Liver (tissue), 9 donors: ENCODE measurements around the gene NUB1. TPM values are rescaled to one million over a fixed set of nuclear protein-coding genes. Genes with fewer than 3 reads are reported as not detected.

Source experiments
- DNase-seq: peaks from one replicate; pipeline ENCODE4 v3.0.0-alpha.2; 2017; ENCODE audit warnings: low spot score
- H3K27ac ChIP-seq, 2 donors: one replicate each; pipeline ENCODE4 v1.7.0; 2013; ENCODE audit warnings: inconsistent platforms in 2 of 2, low read length in 2 of 2, control low read depth in 1 of 2, low read depth in 1 of 2, mild to moderate bottlenecking in 1 of 2
- H3K27me3 ChIP-seq, 4 donors: one replicate each; pipeline versions ENCODE4 v1.6.1 to v1.7.0; 2013; ENCODE audit warnings: low read length in 3 of 4, inconsistent platforms in 1 of 4, mild to moderate bottlenecking in 1 of 4, moderate library complexity in 1 of 4; ENCODE audit not compliant: control insufficient read depth in 4 of 4, insufficient read depth in 4 of 4
- H3K36me3 ChIP-seq, 4 donors: one replicate each; pipeline versions ENCODE4 v1.6.1 to v1.7.0; 2013; ENCODE audit warnings: low read length in 3 of 4, mild to moderate bottlenecking in 3 of 4, low read depth in 1 of 4, moderate library complexity in 1 of 4; ENCODE audit not compliant: control insufficient read depth in 4 of 4, insufficient read depth in 3 of 4
- H3K4me1 ChIP-seq, 4 donors: one replicate each; pipeline versions ENCODE4 v1.6.1 to v1.7.0; 2013; ENCODE audit warnings: low read length in 3 of 4, mild to moderate bottlenecking in 3 of 4, moderate library complexity in 1 of 4; ENCODE audit not compliant: control insufficient read depth in 4 of 4, insufficient read depth in 4 of 4
- H3K4me3 ChIP-seq, 3 donors: one replicate each; pipeline versions ENCODE4 v1.6.1 to v1.7.0; 2013; ENCODE audit warnings: low read length in 3 of 3, control low read depth in 1 of 3, low read depth in 1 of 3, mild to moderate bottlenecking in 1 of 3
- H3K9ac ChIP-seq, 2 donors: one replicate each; pipeline ENCODE4 v1.7.0; 2013; ENCODE audit warnings: low read length in 2 of 2, mild to moderate bottlenecking in 2 of 2, moderate library complexity in 2 of 2, control low read depth in 1 of 2, low read depth in 1 of 2
- H3K9me3 ChIP-seq, 4 donors: one replicate each; pipeline versions ENCODE4 v1.6.1 to v1.7.0; 2013; ENCODE audit warnings: low read length in 3 of 4; ENCODE audit not compliant: control insufficient read depth in 4 of 4
- ATF3 ChIP-seq: IDR thresholded peaks from 2 replicates; pipeline ENCODE4 v1.6.1; 2016; ENCODE audit warnings: antibody characterized with exemption
- EGR1 ChIP-seq, 2 donors: IDR thresholded peaks; 2 replicates each; pipeline ENCODE4 v1.6.1; 2016 to 2018; ENCODE audit warnings: antibody characterized with exemption in 2 of 2, low read depth in 2 of 2
- FOXA1 ChIP-seq: IDR thresholded peaks from 2 replicates; pipeline ENCODE4 v1.6.1; 2016; ENCODE audit warnings: antibody characterized with exemption
- FOXA2 ChIP-seq: IDR thresholded peaks from 2 replicates; pipeline ENCODE4 v1.6.1; 2016; ENCODE audit warnings: antibody characterized with exemption
- GABPA ChIP-seq, 2 donors: IDR thresholded peaks in 1 of 2; conservative IDR thresholded peaks in 1 of 2; 2 replicates each; pipeline ENCODE4 v1.6.1; 2016; ENCODE audit warnings: antibody characterized with exemption in 2 of 2, mild to moderate bottlenecking in 1 of 2, moderate library complexity in 1 of 2
- HNF4G ChIP-seq: IDR thresholded peaks from 2 replicates; pipeline ENCODE4 v1.6.1; 2016; ENCODE audit warnings: antibody characterized with exemption
- JUND ChIP-seq, 2 donors: IDR thresholded peaks; 2 replicates each; pipeline ENCODE4 v1.6.1; 2016; ENCODE audit warnings: antibody characterized with exemption in 2 of 2
- MAX ChIP-seq: IDR thresholded peaks from 2 replicates; pipeline ENCODE4 v1.6.1; 2016; ENCODE audit warnings: antibody characterized with exemption
- NR2F2 ChIP-seq: IDR thresholded peaks from 2 replicates; pipeline ENCODE4 v1.6.1; 2016; ENCODE audit warnings: antibody characterized with exemption
- RAD21 ChIP-seq, 2 donors: IDR thresholded peaks; 2 replicates each; pipeline ENCODE4 v1.6.1; 2016; ENCODE audit warnings: antibody characterized with exemption in 2 of 2, mild to moderate bottlenecking in 2 of 2
- RXRA ChIP-seq, 2 donors: IDR thresholded peaks; 2 replicates each; pipeline ENCODE4 v1.6.1; 2017 to 2018; ENCODE audit warnings: antibody characterized with exemption in 2 of 2, mild to moderate bottlenecking in 1 of 2
- SP1 ChIP-seq: IDR thresholded peaks from 2 replicates; pipeline ENCODE4 v1.6.1; 2018; ENCODE audit warnings: antibody characterized with exemption, mild to moderate bottlenecking
- TAF1 ChIP-seq: conservative IDR thresholded peaks from 2 replicates; pipeline ENCODE4 v1.6.1; 2016; ENCODE audit warnings: antibody characterized with exemption, mild to moderate bottlenecking
- YY1 ChIP-seq: IDR thresholded peaks from 2 replicates; pipeline ENCODE4 v1.6.1; 2016; ENCODE audit warnings: antibody characterized with exemption, mild to moderate bottlenecking
- ZBTB33 ChIP-seq: IDR thresholded peaks from 2 replicates; pipeline ENCODE4 v1.6.1; 2016; ENCODE audit warnings: antibody characterized with exemption
- WGBS: extraction: QIAGEN DNeasy Blood & Tissue Kit; methylation state at CpG from one replicate; pipeline ENCODE4 v1.1.7; 2013; 5-methylcytosine and 5-hydroxymethylcytosine counted together
- polyA plus RNA-seq, 2 donors: library from polyadenylated mRNA; stranded (reverse) in 1 of 2; unstranded in 1 of 2; fragments of 200-250 nt in 1 of 2; fragments of >200 nt in 1 of 2; fragmentation: Nextera tagmentation in 1 of 2; extraction: Ambion mirVana in 1 of 2; gene quantifications; one replicate each; pipeline versions ENCODE4 v1.2.1 to v1.2.3, GENCODE V29; 2013 to 2015
- total RNA-seq, 2 donors: library from RNA; depleted of rRNA; stranded (reverse); fragments of >200 nt; gene quantifications; one replicate each; pipeline ENCODE4 v1.2.3, GENCODE V29; 2014
- TF ChIP-seq, protein P1 (sequence below): fragments of 150-350 bp; IDR thresholded peaks from 2 replicates; pipeline ENCODE4 v1.5.1; 2017; ENCODE audit warnings: improper control_type of control experiment, low read depth, low read length; ENCODE audit not compliant: missing input control
- TF ChIP-seq, protein P2 (sequence below): IDR thresholded peaks from 2 replicates; pipeline ENCODE4 v1.6.1; 2016; ENCODE audit warnings: antibody characterized with exemption, mild to moderate bottlenecking
- donor health status: healthy.
- donor health status: healthy.
- donor health status: healthy.
- donor health status: healthy.
- donor health status: healthy.

The NUB1 gene
- total and polyA plus RNA-seq, 4 donors: 14.0 to 27.9 (median 18.8) TPM

DNA sequence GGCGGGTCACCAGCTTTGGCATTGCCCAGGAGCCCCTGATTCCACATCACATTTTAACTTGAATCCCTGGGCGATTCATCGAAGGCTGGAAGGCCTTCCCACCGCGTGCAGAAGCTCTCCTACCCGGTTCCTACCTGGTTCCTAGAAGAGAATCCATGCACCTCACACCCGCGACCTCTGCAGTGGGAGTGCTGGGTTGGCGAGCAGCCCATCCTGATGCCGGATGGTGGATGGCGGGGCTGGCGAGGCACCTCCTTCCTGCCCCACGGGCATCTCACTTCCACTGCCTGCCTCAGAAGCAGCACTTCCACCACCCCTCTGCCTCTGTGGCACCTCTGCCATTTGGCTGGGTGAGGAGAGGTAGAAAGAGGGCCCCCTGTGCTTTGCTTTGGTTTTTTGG lies 32.0 kb downstream of the NUB1 start:
- Histone ChIP-seq H3K4me3 (no peak overlapping the region), H3K4me1 (no peaks in the 10 kb centered on the region), H3K27ac (no peak overlapping the region), H3K36me3 (peaks cover 3 to 61% (median 43%) of the 10 kb centered on the region in 4 donors), H3K9ac (no peak overlapping the region), H3K27me3 (no peaks in the 10 kb centered on the region), H3K9me3 (no peaks in the 10 kb centered on the region)
- 89% methylated on average over 13 of the region's 13 CpGs for WGBS
- TF ChIP-seq TAF1 (no peak), RAD21 (IDR thresholded peaks at IDR 0.05) (no peak), FOXA1 (no peak), ATF3 (no peak), HNF4G (no peak), RXRA (IDR thresholded peaks at IDR 0.05) (no peak), NR2F2 (no peak), ZBTB33 (no peak), SP1 (no peak)
- TF ChIP-seq, protein P1, sequence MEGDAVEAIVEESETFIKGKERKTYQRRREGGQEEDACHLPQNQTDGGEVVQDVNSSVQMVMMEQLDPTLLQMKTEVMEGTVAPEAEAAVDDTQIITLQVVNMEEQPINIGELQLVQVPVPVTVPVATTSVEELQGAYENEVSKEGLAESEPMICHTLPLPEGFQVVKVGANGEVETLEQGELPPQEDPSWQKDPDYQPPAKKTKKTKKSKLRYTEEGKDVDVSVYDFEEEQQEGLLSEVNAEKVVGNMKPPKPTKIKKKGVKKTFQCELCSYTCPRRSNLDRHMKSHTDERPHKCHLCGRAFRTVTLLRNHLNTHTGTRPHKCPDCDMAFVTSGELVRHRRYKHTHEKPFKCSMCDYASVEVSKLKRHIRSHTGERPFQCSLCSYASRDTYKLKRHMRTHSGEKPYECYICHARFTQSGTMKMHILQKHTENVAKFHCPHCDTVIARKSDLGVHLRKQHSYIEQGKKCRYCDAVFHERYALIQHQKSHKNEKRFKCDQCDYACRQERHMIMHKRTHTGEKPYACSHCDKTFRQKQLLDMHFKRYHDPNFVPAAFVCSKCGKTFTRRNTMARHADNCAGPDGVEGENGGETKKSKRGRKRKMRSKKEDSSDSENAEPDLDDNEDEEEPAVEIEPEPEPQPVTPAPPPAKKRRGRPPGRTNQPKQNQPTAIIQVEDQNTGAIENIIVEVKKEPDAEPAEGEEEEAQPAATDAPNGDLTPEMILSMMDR: no peak
- TF ChIP-seq, protein P2, sequence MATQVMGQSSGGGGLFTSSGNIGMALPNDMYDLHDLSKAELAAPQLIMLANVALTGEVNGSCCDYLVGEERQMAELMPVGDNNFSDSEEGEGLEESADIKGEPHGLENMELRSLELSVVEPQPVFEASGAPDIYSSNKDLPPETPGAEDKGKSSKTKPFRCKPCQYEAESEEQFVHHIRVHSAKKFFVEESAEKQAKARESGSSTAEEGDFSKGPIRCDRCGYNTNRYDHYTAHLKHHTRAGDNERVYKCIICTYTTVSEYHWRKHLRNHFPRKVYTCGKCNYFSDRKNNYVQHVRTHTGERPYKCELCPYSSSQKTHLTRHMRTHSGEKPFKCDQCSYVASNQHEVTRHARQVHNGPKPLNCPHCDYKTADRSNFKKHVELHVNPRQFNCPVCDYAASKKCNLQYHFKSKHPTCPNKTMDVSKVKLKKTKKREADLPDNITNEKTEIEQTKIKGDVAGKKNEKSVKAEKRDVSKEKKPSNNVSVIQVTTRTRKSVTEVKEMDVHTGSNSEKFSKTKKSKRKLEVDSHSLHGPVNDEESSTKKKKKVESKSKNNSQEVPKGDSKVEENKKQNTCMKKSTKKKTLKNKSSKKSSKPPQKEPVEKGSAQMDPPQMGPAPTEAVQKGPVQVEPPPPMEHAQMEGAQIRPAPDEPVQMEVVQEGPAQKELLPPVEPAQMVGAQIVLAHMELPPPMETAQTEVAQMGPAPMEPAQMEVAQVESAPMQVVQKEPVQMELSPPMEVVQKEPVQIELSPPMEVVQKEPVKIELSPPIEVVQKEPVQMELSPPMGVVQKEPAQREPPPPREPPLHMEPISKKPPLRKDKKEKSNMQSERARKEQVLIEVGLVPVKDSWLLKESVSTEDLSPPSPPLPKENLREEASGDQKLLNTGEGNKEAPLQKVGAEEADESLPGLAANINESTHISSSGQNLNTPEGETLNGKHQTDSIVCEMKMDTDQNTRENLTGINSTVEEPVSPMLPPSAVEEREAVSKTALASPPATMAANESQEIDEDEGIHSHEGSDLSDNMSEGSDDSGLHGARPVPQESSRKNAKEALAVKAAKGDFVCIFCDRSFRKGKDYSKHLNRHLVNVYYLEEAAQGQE: no peak
- DNase-seq: no peak

GRCh38 chr7:151374139-151374538 lies 32.5 kb downstream of the NUB1 start:
- Histone ChIP-seq H3K4me3 (no peak overlapping the region), H3K27ac (no peak overlapping the region), H3K9me3 (no peaks in the 10 kb centered on the region), H3K9ac (no peak overlapping the region), H3K27me3 (no peaks in the 10 kb centered on the region), H3K4me1 (no peaks in the 10 kb centered on the region), H3K36me3 (peaks cover 3 to 62% (median 42%) of the 10 kb centered on the region in 4 donors)
- WGBS: 92% methylated on average over 15 of the region's 15 CpGs
- no peak for DNase-seq
- TF ChIP-seq TAF1 (no peak), GABPA (IDR thresholded peaks at IDR 0.05 in 1 of 2, conservative IDR thresholded peaks at IDR 0.05 in 1 of 2) (no peak), FOXA2 (no peak), MAX (no peak), FOXA1 (no peak), RAD21 (IDR thresholded peaks at IDR 0.05) (no peak), EGR1 (IDR thresholded peaks at IDR 0.05; ENCODE audit: low read depth in 2 of 2) (no peak), YY1 (no peak), SP1 (no peak), JUND (IDR thresholded peaks at IDR 0.05) (no peak), HNF4G (no peak), RXRA (IDR thresholded peaks at IDR 0.05) (no peak)
- TF ChIP-seq, protein P1: no peak
- TF ChIP-seq, protein P2: no peak
